GM21723 (cell line): Measurements from ENCODE around the gene SMURF2.
A peak's percentile ranks its signal among the peaks of the same experiment; 100 is the strongest.

ENCODE experiments used
- ATAC-seq: cut with Tn5 transposase; IDR thresholded peaks from one replicate; pipeline ENCODE4 v1.9.1; 2021; ENCODE audit warnings: mild to moderate bottlenecking, moderate library complexity; ENCODE audit not compliant: unreplicated experiment

The SMURF2 gene

DNA sequence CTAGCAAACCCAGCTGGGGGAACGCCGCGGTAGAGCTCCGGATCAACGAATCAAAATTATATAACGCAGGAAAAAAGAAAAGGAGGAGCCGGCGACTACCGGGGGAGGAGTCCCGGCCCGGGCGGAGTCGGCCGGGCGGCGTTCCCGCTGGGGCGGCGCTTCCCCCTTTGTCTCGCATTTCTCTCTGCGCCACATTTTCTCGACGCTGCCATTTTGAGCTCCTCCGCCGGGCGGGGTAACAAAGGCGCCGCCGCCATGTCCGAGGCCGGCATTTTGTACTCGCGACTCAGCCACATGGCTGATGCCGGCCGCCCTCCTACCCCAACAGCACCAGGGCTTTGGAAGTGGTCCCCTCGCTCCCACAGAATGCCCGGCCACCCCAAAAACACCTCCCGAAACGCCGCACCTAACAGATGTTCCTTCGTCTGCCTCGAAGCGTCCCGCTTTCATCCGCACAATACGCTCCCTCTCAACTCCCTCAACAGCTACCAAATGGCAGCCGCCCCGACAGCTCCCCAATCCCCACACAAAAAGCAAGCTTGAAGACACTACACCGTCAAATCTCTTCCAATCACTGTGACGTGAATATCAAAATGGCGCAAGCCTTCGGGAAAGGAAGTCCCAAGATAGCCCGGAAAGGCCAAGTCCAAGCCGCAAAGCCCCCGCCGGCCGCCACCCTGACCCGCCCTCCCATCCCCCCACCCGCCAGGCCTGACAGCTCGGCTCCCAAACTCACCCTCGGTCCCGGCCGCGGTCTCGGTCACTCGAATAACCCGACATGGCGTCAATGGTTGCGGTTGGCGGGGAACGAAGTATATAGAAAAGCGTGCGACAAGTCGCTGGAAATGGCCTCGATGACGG lies 156.5 kb downstream of the SMURF2 start:
- peak; percentile 42 for ATAC-seq

DNA sequence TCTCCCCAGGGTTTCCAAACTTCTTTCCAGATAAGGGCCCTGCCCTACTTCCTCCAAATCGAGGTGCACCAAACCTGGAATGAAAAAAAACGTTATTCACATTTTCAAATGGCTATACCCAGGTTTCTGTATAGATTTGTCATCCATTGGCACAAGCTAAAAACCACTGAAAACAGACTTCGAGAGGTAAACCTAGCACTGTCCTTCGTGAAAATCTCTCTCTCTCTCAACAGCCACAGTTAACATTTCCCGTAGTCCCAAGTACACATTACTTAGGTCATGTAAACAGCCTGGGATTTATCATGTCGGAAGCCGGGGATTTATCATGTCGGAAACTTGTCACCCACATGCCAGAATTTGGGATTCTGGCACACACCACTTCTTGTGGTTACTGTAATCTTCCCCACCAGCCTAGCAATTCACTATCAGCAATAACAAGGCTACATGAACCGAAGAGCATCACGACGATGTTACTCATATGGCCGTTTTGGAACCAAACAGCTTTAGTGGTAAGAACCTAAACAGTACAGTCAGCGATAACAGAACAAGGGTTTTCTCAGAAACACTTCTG lies 157.3 kb downstream of the SMURF2 start:
- ATAC-seq = no peak

DNA sequence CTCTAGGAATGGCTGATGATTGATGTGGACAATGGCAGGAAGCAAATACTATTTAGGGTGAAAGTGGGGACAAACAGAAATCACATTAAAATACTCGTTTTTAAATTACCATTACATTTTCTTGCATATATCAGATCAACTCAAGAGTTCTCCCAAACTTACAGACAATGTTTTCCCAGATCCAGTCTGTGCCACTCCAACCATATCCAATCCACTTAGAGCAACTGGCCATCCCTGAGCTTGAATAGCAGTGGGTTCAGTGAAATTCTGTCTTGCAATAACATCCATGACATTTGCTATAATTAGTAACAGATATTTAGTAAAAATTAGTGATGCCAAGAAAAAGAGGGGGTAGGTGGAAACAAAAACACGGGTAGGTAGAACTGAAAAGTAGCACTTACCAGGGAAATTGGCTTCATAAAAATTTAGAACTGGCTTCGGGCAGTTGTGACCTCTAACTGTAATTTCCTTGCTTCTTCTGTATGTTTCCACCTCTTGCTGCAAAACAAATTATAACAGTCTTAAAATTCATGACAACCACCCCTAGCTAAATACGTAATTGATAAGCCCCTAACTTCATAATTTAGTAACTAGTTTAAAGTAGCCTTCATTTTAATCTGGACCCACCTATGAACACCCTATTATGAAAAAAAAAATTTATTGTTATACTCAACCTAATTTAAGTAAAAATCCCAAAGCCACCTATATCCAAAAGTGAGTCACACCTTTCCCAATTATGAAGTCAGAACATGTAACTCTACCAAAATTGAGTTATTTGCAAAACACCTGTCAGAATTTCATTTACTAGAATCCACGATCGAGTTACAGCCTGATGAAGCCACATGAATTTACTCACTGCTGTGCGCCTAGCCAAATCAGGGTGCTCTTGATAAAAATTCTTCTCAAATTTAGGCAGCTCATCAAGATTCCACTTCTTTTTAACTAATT lies 158.0 kb downstream of the SMURF2 start:
- no peak for ATAC-seq

DNA sequence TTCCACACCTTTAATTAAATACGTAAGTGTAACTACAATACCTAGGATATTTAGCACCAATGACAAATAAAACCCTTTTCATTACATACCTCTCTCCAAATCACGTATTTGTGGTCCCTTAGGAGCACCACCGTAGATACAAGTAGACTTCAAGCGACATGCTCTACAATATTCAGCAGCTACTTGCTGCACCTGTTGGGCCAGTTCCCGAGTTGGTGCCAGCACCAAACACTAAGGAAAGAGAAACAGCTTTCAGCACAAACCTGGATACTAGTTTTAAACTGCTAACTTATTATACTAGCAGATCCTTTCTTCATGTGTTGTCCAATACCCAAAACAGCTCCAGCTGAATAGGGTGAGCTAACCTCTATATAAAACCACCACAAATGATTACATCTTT lies 158.8 kb downstream of the SMURF2 start:
- no peak for ATAC-seq

DNA sequence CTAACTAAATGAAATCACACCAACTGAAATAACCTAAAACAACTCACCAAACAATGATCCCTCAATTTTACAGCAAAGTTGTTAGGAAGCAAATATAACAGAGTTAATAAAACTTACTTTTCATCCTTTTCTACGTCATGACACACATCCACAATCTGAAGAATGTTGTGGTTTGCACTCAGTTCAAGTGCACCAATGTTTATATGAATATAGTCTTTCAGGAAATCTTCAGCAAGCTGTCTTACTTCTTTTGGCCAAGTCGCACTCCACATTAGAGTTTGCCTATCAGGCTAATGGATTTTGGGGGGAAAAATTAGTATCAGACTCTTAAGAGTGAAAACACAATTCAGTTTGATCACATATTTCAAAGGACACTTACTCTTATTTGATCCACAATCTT lies 159.3 kb downstream of the SMURF2 start:
- ATAC-seq = no peak

DNA sequence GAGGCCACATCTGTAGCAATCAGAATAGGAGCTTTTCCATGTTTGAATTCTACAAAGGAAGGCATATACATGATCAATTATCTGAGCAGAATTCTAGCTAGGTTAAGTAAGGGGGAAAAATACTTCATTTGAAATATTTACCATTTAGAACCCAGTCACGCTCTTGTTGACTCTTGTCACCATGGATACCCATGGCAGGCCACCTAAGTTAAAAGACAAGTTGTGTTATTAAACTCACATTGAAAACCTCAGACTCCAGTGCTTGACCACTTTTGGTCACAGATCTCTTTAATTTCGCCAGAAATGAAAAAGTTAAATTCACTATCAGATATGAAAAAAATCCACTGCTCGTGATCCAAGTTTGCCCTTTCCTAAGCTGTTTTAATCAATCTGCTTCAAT lies 160.1 kb downstream of the SMURF2 start:
- ATAC-seq = no peak

DNA sequence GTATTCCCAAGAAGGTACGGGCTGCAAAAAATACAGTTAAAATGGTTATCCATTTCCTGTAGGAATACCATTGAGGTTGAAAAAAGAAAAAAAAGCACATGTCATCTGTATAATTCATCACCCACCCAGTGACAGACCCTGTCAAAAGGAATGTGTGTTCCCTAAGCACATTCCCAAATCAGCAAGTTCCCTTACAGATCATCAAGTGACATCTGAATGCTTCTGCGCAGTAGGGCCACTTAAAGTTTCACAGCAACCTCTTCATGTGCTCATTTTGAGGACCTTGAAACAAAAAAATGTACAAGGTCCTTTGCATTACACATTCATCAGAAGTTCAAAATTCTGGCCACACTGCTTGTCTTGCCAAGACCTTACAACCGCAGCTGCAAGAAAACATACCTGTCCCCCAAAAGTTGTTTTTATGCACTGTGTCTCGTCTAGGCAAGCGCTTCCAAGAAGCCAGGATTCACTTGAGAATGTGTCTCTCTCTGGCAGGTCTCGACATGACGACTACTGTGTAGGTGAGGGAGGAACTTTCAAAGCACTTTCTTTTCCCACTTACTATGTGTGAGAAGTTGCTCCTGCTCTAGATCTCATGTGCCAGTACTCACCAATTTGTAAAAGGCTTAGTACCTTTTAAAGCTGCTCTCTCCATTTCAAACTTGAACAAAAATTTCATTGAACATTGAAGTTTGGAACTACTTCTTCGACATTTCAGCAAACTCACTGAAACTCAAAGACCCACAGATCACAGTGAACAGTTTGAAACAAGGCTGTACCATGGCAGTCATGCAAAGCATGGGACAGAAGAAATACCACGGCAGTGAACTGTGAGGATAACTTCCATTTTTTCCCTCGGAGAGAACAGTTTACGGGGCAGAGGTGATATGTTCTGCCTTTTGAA lies 161.0 kb downstream of the SMURF2 start:
- ATAC-seq = no peak

DNA sequence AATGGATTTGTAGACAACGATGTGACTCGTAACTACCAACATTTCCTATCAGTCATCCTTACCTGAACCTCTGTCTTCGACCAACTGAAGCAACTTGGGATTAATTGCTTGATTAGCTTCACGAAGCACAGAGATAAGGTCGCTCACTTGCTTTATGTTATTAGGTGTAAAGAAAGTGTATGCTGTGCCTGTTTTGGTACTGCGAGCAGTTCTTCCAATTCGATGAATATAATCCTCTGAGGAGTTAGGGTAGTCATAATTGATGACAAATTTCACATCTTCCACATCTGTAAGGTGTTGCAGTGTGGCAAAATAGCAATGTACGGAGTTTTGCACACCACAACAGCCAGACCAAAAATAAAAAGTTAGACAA lies 161.6 kb downstream of the SMURF2 start:
- ATAC-seq = no peak

DNA sequence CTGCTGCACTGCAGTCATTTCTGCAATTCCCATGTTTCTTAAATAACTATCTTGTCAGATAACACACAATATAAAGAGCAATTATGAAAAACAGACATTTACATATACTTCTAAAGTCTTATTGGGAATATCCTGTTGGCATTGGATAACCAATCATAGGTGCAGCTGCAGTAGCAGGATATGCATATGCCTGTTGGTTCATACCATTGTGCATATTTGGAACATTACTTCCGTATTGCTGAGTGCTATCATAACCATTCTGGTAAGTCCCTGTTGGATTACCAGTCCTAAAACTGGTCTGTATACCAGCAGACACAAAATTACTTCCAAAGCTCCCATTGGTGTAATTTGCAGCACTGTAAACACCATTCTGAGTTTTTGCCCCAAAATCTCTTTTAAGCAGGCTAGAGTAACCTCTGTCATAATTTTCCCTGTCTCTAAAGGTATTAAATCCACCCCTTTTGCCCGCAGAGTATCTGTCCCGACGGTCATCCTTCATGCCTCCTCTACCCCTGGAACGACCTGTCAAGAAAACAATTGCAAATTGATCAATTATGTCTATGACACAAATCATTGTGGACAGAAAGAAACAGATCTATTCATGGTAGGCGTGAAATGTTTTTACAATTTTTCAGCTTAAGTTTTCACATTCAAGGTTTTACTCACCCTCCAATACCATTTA lies 162.2 kb downstream of the SMURF2 start:
- ATAC-seq = no peak

DNA sequence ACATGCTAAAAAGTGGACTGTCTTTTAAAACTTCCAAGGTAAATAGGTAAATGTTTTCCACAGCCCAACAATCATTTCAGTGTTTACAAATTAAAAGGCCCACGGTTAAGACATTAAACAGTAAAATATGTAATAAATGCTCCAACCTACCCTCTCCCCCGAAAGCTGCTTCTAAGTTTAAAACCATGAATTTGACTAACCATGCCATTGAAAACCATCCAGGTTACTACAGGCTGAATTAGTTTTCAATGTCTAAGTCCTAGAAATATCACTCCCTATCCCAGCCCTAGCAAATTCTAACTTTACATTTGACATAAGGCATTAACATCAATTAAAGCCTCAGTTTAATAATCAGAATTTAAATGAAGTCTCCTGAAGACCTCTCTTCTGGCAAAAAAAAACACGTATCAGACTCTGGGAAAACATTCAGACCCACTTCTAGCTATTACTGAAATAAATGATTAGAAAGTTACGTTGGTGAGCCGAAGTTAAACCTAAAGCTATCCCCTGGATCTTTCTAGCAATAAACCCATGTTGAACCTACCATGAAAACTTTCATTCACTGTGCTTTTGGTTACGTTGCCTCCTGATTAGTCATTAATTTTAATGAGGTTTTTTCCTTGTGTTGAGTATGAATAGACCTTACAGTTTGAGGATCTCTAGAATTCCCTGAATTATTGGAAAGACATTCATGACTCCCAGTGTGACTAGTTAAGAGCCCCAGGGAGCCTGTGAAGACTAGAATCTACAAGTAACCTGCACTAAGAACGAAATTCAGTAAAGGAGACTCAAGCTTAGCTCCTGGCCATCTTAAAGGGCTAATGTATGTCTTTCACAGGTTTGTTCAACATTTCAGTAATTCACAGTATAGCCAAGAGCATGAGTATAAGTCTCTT lies 163.6 kb downstream of the SMURF2 start:
- ATAC-seq = no peak

DNA sequence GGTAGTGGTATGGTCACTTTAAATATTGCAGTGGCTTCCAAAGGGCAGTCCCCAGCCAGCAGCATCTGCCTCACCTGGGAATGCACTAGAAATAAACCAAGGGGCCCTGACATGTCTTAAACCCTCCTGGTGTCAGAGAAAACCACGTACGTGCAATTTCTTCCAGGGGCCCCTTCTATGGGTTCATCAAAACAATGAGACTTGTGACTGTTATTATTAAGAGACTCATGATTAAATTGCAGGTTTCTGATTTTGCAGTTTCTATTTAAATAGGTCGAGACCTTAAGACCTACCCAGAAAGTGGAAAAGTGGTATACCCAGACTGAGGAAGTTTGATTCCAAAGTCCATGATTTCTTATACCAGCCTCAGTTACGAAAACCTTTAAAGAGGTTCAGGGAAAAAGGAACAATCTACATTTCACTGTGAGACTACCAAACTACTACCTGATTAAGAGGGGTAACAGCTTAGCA lies 164.5 kb downstream of the SMURF2 start:
- ATAC-seq = no peak

DNA sequence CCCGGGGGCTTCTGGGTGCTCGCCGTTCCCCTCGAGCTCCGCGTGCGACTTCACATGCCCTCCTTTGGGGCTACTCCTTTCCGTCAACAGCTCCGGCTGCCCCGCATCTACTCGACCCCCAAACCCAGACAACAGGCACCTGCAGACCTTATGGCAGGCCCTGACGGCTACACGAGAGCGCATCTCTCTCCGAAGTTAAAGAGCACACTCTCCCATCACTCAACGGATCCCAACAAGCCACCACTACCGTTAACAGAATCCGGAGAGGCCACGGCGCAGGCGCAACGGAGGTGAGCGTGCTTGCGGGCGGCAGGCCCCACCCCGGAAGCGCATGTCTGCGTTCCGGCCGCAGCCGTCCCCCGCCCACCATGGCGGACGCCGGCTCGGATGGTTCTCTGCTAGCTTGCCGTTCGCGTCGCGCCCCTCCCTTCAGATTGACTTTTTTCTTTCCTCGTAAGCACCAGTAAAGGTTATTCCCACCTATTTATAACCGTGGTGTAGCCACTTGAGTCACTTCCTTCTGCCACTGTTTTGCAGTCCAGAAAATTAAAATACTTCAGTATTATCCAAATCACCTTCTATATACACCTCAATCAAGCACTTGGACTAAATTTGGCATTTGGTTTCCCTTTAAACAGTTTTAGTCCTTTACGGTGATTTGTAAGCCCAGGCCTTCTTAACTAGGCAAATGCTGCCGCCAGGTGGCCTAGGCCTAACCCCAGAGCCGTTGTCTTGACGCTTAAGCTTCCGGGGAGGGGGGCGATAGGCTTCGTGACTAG lies 165.1 kb downstream of the SMURF2 start, which contains the start of gene POLG2:
Gene POLG2, minus strand, starts transcription at position 269 of the 779 bp plus-strand sequence. Its CDS starts 86 bp downstream, at position 183.
- peak; percentile 80 for ATAC-seq

DNA sequence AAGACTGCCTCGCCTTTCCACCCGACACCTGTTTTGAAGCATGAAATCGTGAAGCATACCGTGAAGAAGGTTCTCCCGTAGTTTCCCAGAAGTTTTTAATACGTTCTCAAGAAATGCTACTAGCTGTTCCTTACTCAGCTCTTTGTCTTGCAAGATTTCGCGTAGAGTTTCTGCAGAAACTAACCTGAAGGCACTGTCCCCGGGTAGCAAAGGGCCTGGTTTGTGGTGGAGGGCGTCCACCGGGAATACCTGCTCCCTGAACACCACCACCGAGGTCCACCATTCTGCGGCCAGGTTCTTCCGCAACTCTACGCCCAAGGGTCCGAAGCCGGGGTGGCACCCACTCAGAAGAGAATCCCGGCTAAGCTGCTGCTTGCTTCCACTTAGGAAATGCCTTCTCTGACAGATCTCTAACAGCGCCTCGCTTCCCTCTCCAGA lies 165.7 kb downstream of the SMURF2 start:
- no peak for ATAC-seq
